Inferior parietal cortex (tissue), 1 donor: Measurements from ENCODE around the gene LAMC1.

ENCODE experiments used
- DNase-seq: peaks from one replicate; pipeline ENCODE4 v3.0.0-alpha.2; 2016; ENCODE audit errors: extremely low spot score

Gene LAMC1

GRCh38 chr1:183080406-183080805 lies 57.2 kb downstream of the LAMC1 start:
- no peak for DNase-seq

GRCh38 chr1:183081402-183082120 lies 58.3 kb downstream of the LAMC1 start:
- no peak for DNase-seq

GRCh38 chr1:183082650-183083049 lies 59.4 kb downstream of the LAMC1 start:
- DNase-seq, result no peak

- no peak for DNase-seq
These were observed 63.8 kb downstream of the LAMC1 start for GRCh38 chr1:183087001-183087400.

GRCh38 chr1:183089025-183089639 lies 65.9 kb downstream of the LAMC1 start:
- DNase-seq, result no peak

GRCh38 chr1:183090391-183091006 lies 67.3 kb downstream of the LAMC1 start:
- no peak for DNase-seq

GRCh38 chr1:183091181-183091580 lies 68.0 kb downstream of the LAMC1 start:
- DNase-seq, result no peak

- DNase-seq, result no peak
These were observed 69.1 kb downstream of the LAMC1 start for GRCh38 chr1:183092350-183092749.

- DNase-seq, result no peak
These were observed 69.9 kb downstream of the LAMC1 start for GRCh38 chr1:183093066-183093668.

- DNase-seq, result no peak
These were observed 70.6 kb downstream of the LAMC1 start for GRCh38 chr1:183093786-183094298.

GRCh38 chr1:183094351-183094750 lies 71.1 kb downstream of the LAMC1 start:
- DNase-seq, result no peak

GRCh38 chr1:183096351-183096750 lies 73.1 kb downstream of the LAMC1 start:
- DNase-seq, result no peak

- DNase-seq, result no peak
These were observed 73.7 kb downstream of the LAMC1 start for GRCh38 chr1:183096894-183097293.

GRCh38 chr1:183097438-183098051 lies 74.3 kb downstream of the LAMC1 start:
- no peak for DNase-seq

- no peak for DNase-seq
These were observed 75.1 kb downstream of the LAMC1 start for GRCh38 chr1:183098317-183098716.

- DNase-seq, result no peak
These were observed 77.2 kb downstream of the LAMC1 start for GRCh38 chr1:183100361-183100974.

- no peak for DNase-seq
These were observed 77.9 kb downstream of the LAMC1 start for GRCh38 chr1:183101081-183101480.

GRCh38 chr1:183101841-183102276 lies 78.6 kb downstream of the LAMC1 start:
- no peak for DNase-seq

GRCh38 chr1:183103147-183103546 lies 79.9 kb downstream of the LAMC1 start:
- no peak for DNase-seq

GRCh38 chr1:183103577-183103976 lies 80.4 kb downstream of the LAMC1 start:
- DNase-seq, result no peak

- DNase-seq, result no peak
These were observed 82.2 kb downstream of the LAMC1 start for GRCh38 chr1:183105449-183105848.

- no peak for DNase-seq
These were observed 82.9 kb downstream of the LAMC1 start for GRCh38 chr1:183106166-183106565.
